NCI-H2196 (cell line): ENCODE results near the gene NTM.
"Not testable (repeated sequence)": the region's sequence is repeated elsewhere in the genome, so short reads cannot be mapped to it uniquely, and the experiment has no call there.

Experiments
- DNase-seq: peaks from one replicate; lab custom pipeline; 2025; ENCODE audit not compliant: unreplicated experiment; lab: John Stamatoyannopoulos, UW

Gene NTM

DNA sequence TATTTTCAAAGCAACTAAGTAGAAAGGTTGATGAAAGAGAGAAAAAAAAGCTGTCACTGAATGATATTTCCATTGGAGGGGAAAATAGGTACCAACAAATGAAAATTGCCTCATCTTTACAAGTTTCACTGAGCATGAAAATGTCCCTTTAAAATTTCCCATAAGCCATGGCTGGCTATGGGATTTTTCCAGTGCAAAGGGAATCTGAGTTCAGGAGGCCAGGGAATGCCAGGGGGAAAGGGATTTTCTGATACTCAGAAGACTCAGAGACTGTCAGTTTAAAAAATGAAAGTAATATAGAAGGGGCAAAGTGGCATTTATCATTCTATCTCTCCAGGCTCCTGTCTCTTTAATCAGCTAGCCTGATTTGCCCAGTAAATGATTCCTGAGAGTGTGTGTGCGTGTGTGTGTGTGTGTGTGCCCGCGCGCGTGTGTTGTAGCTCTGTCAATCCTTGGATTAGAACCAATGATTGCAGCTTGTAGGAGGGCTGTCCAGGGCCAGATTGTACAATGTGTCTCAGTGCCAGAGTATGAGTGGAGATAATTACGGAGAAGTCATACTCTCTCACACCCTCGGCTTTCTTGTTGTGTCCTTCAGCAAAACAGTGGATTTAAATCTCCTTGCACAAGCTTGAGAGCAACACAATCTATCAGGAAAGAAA lies at the start of gene NTM:
Gene NTM (plus strand): TSS at position 526 of the 662 bp plus-strand sequence.
- DNase-seq, result no peak

DNA sequence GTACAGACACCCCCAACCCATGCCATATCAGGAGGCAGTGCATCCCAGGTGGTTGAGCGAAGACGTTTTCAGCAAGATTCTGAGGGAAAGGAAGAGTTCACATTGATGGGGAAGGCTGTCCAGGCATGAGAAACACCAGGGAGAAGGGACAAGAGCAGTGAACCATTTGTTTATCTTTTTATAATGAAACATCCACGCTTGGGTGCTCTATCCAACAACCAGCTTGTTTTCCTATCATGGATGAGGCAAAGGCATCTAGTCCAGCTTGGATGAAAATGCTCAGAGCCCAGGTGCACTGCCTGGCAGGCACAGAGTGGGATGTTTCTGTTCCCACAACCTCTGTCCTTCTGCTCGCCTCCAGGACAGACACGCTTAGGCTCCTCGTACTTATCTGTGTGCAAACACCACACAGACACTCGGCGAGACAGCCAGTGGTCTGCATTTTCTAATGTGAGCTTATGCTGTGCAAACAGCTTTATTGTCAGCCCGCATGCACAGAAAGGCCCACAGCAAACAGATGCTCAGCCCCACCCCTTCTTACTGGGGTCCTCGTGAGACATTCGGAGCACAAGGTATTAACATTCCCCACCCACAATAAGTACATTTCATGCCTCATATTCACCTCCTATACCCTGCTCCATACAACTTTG lies 45.4 kb upstream of the NTM start:
- no peak for DNase-seq

DNA sequence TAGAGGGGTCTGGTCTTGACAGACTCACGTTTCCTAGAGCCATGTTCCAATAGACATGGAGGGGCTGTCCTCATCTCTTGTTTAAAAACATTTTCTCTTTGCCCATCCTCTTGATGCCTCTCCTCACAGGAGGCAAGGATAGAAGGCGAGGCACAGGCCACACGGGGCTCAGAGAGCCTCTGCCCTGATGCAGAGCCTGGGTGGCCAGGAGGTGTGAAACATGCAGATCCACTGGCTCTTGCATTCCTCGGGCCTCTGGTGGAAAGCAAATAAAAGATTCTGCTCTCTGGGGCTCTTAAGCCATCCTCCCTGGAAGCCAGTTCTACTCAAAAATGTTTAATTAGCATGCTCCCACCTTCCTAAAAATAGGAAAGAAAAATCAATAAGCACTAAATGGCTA lies 43.6 kb upstream of the NTM start:
- no peak for DNase-seq

DNA sequence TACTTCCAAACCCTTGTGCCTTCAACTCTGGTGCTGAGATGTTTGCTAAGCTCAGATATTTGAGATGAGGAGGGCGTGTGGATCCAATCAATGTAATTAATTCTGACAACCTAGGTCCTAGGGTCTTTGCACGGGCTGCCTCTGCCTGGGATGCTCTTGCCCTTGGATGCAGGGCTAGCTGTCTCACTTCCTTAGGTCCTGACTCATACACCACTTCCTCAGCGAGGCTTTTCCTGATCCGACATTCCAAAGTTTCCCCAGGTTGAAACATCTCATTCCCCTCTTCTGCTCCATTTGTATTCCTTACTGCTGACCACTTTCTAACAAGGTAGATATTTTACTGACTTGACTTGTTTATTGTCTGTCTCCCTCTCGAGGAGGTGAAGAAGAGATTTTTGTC lies 43.0 kb upstream of the NTM start:
- no peak for DNase-seq

DNA sequence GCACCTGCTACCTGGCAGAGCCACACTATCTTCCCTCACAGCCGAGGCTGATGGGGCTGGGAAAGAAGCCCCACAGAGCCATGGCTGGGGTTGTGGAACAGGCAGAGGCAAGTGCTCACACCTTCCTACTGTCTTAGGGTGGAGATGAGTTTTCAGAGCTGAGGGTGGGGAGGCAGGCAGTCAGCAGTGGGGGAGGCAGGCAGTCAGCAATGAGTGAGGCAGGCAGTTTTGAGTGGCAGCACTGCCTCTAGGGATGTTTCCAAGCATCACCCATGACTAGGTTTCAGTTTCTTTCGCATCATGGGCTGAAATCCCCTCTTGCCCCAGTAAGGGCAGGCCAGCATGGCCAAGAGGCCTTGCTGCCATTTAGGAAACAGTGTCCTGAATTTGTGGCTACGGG lies 41.6 kb upstream of the NTM start:
- DNase-seq, result no peak

DNA sequence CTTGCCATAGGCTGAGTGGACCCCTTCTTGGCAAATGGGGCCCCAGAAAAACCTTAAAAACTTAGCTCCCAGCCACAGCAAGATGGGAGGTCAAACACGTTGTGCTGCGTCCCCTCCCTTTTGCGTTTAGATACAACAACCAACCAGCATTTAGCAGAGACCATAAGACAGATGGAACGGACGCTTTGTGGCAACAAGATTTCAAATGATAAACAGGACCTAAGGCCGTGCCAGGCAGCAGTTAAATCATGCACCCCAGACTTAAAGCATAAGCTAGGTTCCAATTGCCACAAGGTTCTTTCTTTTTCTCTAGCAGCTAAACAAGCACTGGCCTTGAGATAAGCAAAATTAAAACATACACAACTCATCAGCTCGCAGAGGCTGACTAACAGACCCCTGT lies 39.4 kb upstream of the NTM start:
- DNase-seq, result no peak

DNA sequence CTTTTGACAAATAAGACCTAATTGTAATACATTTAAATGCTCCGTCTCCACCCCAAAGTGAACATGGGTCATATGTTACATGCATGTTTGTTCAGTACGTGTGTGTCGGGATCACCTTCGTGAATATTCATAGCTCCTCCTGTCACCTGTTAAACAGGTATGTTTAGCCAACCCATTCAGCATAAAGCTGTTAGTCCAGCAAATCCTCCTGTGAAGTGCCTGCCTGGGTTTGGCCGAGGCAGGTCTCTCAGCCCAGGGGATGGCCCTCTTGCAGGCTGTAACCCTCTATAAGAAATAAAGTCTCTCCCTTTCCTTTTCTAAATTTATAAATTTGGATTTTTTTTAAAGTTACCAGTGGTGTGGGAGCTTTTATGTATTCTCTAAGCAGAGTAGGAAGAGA lies 38.9 kb upstream of the NTM start:
- DNase-seq, result no peak

DNA sequence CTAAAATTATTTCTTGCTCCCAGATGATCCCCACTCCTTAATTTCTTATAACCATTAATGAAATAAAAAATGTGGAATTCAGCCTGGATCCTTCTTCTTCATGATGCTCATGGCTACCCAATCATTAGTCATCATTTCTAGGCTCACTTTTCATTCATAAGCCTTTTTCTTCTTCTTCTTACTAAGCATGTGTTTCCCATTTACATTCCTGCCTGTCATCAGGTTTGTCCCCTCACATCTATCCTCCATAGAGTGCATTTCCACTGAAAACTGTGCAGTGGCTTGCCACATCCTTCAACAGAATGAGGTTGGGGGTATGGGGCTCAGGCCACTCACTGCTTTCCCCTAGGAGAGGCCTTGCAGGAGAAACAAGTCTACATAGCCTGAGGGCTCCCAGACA lies 35.8 kb upstream of the NTM start:
- no peak for DNase-seq

DNA sequence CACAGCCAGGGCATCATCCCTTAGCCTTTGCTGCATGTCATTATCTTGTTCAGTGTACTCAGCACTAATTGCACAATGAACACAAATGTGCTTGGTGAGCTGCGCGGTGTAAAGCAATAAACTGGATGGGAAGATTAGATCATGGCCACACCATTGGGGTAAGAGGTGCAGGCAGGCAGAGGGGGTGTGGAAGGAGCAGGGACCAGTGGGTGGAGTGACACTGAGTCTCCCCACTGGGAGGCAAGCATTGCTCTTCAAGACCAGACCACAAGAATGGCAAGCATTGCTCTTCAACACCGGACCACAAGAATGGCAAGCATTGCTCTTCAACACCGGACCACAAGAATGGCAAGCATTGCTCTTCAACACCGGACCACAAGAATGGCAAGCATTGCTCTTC lies 28.5 kb upstream of the NTM start:
- DNase-seq, result not testable (repeated sequence)

DNA sequence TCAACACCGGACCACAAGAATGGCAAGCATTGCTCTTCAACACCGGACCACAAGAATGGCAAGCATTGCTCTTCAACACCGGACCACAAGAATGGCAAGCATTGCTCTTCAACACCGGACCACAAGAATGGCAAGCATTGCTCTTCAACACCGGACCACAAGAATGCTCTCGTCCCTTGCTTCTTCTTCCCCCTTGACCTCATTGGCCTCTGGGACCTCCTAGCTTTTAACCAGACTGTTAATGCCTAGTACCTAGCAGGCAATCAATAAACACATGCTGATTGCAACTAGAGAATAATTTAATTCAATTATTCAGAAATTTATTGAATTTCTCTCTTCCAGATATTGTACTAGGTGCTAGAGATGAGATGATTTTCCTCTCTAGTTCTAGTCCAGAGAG lies 28.0 kb upstream of the NTM start:
- not testable (repeated sequence) for DNase-seq

DNA sequence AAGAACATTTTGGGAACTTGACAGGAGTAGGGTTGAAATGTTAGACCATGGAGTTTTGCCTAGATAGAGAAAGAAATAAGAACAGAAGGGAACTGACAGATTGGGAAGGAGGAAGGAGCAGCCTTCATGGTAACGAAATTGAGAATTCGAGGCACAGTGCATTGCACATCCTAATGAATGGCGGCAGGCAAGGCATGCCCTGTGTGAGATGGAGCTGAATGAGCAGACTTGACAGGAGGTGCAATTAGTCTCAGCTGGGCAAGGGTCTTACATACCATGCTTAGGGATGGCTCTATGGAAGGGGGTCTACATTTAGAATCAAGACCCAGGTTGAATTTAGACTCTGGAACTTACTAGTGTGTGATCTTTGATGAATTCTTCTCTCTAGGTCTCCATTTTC lies 25.0 kb upstream of the NTM start:
- no peak for DNase-seq

DNA sequence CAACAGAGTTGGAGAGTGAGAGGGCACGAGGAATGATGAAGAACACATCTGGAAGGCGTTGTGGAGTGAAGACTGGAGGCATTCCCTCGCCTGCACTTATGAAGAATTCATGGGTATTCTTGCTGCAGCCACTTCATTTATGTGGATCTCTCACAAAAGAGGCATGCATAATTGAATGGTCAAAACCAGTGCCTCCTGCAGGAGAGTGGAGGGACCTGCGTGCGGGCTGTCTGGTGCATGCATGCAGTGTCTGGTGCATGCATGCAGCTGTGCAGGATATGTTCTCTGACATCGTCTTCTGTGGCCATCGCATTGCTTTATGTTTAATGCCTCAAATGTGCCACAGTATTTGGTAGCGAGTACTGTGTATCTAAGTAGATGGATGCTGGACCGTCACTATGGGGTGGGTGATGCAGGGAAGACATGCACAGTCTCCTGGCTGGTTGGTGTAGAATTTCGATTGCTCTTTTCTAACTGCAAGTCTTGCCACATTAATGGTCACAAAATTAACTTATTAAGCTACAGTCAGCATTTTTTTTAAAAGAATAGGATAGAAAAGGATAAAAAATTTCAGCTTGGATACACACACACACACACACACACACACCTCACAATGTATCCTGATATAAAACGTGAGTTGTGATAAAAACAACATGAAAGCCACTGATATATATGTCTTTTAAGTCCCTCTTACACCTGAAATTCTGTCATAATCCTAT lies 20.9 kb upstream of the NTM start:
- DNase-seq, result no peak

DNA sequence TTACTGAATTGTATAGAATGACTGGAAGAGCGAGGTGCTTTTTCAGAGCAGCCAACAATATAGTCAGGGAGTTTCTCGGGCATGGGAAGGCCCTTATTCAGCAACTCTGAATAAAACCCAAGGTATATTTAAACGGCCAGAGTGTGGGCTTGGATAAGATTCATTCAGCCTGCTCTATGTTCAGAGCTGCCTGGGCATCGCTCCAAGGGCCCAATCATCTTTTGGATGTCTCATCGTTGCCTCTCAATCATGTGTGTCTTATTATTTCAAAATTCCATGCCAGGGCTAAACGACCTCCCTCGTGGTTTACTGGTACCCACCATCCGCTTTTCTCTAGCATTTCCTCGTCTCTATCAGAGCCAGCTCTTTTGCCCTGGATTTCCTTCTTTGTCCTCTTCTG lies 19.5 kb upstream of the NTM start:
- no peak for DNase-seq

DNA sequence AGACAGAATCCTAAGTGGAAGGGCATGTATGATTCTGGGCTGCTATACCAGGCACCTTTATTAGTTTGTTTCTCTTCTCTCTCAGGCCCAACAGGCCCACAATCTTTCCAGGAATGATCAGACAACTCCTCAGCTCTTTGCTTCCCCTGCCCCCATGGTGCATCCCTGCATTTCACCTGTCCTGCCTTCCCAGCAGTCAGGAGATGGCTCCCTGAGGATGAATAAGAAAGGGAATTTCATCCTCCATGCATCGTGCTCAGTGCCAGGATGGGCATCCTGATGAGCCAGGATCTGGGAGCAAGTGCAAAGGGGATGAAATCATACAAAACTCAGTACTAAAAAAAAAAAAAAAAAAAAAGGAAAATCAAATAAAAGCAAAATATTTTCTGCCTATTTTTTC lies 18.6 kb upstream of the NTM start:
- DNase-seq, result no peak

DNA sequence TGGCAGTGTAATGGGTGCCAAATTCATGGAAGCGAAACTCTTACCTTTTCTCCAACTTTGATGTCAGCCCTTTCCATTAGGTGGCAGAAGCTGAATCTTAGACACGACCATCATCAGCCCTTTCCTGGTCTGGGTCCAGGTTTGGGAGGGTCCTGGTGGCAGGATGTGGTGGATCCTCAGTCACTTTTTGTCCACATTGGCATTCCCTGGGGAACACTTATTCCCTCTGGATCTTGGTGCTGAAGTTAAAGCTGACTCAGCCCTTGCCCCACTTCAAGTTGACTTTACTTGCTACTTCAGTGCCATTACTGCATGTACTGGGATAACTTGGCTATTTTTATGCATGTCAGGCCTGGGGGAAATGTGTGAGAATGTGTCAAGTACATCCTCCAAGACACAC lies 16.6 kb upstream of the NTM start:
- no peak for DNase-seq

DNA sequence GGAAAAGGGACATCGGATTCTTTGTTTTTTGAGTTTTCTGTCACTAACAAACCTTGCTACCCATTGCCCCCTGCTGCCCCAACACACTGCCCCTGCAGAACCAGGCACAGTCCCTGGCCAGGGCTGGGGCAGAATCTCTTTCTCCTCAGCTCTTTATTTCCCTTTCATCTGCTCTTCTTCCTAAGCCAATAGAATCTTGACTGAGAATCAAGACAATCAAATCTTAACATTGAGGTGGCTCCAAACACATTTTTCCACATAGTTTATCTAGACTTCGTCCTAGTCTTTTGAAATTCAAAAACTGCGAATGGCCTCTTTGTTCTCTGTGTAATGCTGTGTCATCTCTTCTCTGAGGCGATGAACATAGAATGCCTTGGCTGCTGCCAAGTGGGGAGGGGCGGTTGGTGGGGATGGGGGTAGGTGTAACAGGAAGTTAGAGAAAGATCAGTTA lies 16.1 kb upstream of the NTM start:
- DNase-seq, result no peak

DNA sequence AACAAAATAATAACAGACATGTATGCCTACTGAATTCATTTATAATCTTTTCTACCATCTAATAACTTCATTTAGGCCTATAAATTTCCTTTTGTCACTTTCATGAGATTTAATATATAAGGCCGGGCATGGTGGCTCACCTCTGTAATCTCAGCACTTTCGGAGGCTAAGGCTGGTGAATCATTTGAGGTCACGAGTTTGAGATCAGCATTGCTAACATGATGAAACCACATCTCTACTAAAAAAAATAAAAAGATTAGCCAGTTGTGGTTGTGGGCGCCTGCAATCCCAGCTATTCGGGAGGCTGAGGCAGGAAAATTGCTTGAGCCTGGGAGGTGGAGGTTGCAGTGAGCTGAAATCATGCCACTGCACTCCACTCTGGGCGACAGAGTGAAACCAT lies 14.2 kb upstream of the NTM start:
- no peak for DNase-seq

DNA sequence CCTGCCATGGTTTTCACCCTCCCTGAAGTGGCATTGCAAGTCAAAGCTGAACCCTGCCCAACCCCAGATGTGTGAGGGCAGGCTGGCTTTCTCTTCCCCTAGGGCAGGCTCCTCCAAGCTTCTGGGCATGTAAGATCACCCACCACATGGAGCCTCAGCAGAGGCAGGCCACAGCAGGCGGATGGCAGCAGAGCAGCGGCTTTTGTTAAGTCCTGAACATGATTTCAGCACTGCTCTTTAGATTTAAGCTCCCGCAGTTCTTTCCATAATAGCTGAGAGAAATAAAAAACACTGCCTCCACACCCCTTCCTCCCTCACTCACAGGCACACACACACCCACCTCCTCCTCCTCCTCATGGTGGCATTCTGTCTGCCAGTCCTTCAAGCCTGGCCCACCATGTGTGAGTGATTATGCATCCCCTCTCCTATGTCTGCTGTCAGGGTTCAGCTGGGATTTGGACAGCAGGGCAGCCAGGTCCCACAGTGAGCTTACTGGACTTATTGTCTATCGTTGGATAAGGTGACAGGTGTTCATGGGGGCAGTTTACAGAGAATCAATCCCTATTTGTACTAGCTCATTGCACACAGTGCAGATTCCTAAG lies 5.0 kb upstream of the NTM start:
- no peak for DNase-seq

DNA sequence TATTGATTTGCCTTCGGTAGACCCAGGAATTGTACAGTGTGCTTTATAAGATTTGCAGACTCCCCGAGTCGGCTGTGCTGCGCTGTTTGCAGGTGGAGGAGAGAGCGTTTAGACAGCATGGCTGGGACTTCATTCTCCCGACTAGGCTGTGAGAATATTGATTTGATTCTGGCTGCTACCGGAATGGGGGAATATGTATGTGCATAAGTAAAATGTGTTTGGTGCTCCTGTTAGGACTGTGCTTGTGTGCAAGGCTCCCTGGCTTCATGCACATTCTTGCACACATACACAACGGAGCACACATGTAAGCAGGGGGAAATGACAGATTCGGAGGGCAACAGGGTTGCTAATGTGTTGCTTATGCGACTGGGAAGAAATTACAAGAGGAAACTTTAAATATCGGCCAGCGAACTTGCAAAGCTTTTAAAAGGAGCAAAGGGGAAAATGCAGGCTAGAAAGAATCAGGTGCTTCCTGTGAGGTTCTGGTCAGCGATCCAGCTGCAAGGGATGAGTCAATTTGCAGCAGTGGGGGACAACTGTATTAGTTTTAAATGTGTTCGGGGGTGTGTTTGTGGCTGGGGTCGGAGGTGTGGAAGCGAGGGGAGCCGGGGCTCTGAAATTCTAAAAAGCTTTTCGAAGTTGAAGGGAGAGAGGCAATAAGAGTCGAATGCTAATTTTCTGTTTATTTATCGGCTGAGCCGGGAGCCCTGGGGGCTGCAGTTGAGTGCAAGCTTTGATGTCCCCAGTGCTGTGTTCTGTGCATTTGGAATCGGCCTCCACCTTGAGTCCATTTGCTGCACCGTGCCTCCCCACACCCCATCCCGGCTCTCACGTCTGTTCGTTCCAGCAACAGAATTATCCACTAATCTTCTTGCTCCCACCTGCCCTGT lies 731 bp downstream of the NTM start:
- no peak for DNase-seq

DNA sequence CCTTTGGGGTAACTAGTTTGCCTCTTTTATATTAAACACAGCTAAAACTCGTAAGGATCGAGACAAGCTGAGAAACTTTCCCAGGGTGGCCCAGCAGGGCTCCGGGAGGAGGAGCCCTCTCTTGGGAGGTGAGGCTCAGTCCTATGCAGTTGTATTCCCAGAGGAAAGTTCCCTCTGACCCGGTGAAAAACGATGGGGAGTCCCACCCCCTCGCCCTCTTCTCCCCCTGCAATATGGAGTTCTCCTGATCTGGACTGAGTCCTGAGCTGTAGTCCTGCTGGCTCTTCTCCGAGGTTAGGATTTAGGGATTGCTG lies 1.3 kb downstream of the NTM start:
- no peak for DNase-seq
